Calu3 (cell line): Measurements from ENCODE around the gene NEK6. TPM values are rescaled to one million over a fixed set of nuclear protein-coding genes. Genes with fewer than 3 reads are reported as not detected.

Experiments used
- BruUV-seq: library from RNA; stranded (reverse); fragments of 400-500 nt; replicated peaks from 2 replicates; lab custom pipeline; 2021; lab: Mats Ljungman, UMichigan
- CTCF ChIA-PET: fragments of 300-600 bp; sonication (Branson Sonifier 250); formaldehyde crosslinking; loops from one replicate; lab custom pipeline; 2022; ENCODE audit warnings: antibody characterized with exemption; lab: Charles Lee
- DNase-seq: peaks from one replicate; pipeline ENCODE4 v3.0.0; 2022
- H3K27ac Mint-ChIP-seq: one replicate; pipeline ENCODE4 v1.8.0; 2022; ENCODE audit warnings: mixed read lengths; ENCODE audit not compliant: unreplicated experiment
- H3K27me3 Mint-ChIP-seq: one replicate; pipeline ENCODE4 v1.8.0; 2022; ENCODE audit warnings: mixed read lengths; ENCODE audit not compliant: unreplicated experiment
- H3K36me3 Mint-ChIP-seq: one replicate; pipeline ENCODE4 v1.8.0; 2022; ENCODE audit warnings: mild to moderate bottlenecking, moderate library complexity, mixed read lengths; ENCODE audit not compliant: insufficient read depth, unreplicated experiment
- H3K4me1 Mint-ChIP-seq: one replicate; pipeline ENCODE4 v1.8.0; 2022; ENCODE audit warnings: mild to moderate bottlenecking, low read depth, mixed read lengths; ENCODE audit not compliant: unreplicated experiment
- H3K4me3 Mint-ChIP-seq: one replicate; pipeline ENCODE4 v1.8.0; 2022; ENCODE audit warnings: mild to moderate bottlenecking, low read depth, moderate library complexity, mixed read lengths; ENCODE audit not compliant: unreplicated experiment
- H3K9me3 Mint-ChIP-seq: one replicate; pipeline ENCODE4 v1.8.0; 2022; ENCODE audit warnings: low read depth, mixed read lengths; ENCODE audit not compliant: unreplicated experiment
- CTCF ChIP-seq: fragments of 200-600 bp; IDR thresholded peaks from one replicate; pipeline ENCODE4 v1.8.0; 2022; ENCODE audit warnings: antibody characterized with exemption; ENCODE audit not compliant: unreplicated experiment
- intact Hi-C: fragments of 100-400 bp; cut with micrococcal nuclease; formaldehyde crosslinking; loops from one replicate; pipeline ENCODE4 v1.10.0; 2022; ENCODE audit not compliant: unreplicated experiment
- total RNA-seq: library from RNA; stranded (reverse); gene quantifications from 2 replicates; pipeline ENCODE4 v1.2.3, GENCODE V29; 2022

Gene NEK6
- total RNA-seq, 1 experiment from 2014 or later = 43.0 TPM

- no TSS peak for BruUV-seq
- no peak for DNase-seq
- peaks cover 34% of the 10 kb centered on the region for H3K4me1 Mint-ChIP-seq
- H3K27me3 Mint-ChIP-seq = no peaks in the 10 kb centered on the region
- H3K36me3 Mint-ChIP-seq = peaks cover 28% of the 10 kb centered on the region
- peak overlapping the region; percentile 90 for H3K27ac Mint-ChIP-seq
- intact Hi-C loops = no loop called here
- no peaks in the 10 kb centered on the region for H3K9me3 Mint-ChIP-seq
- CTCF ChIA-PET = no interaction called here
- H3K4me3 Mint-ChIP-seq = no peak overlapping the region
- TF ChIP-seq CTCF = no peak
Measured at GRCh38 chr9:124283228-124283814, 25.6 kb downstream of the NEK6 start.

GRCh38 chr9:124284237-124284831, 26.6 kb downstream of the NEK6 start:
- no peak overlapping the region for H3K4me3 Mint-ChIP-seq
- H3K9me3 Mint-ChIP-seq = no peaks in the 10 kb centered on the region
- H3K36me3 Mint-ChIP-seq = peaks cover 33% of the 10 kb centered on the region
- H3K27ac Mint-ChIP-seq = peak overlapping the region; percentile 36
- intact Hi-C loops = no loop called here
- CTCF ChIA-PET = interaction anchor here (0.7 kb wide), 1 partner anchor 181 kb away, joined by 3 read pairs; no protein-coding TSS in a partner anchor
- BruUV-seq = no TSS peak
- peaks cover 32% of the 10 kb centered on the region for H3K4me1 Mint-ChIP-seq
- no peak for TF ChIP-seq CTCF
- DNase-seq = no peak
- no peaks in the 10 kb centered on the region for H3K27me3 Mint-ChIP-seq

GRCh38 chr9:124284940-124285441, 27.2 kb downstream of the NEK6 start:
- Mint-ChIP-seq H3K4me1 (peaks cover 26% of the 10 kb centered on the region), H3K4me3 (no peak overlapping the region), H3K27me3 (no peaks in the 10 kb centered on the region), H3K27ac (peak overlapping the region; percentile 36), H3K9me3 (no peaks in the 10 kb centered on the region), H3K36me3 (peaks cover 34% of the 10 kb centered on the region)
- no peak for DNase-seq
- CTCF ChIA-PET = interaction anchor here (0.7 kb wide), 1 partner anchor 181 kb away, joined by 3 read pairs; no protein-coding TSS in a partner anchor
- intact Hi-C loops = no loop called here
- BruUV-seq = no TSS peak
- TF ChIP-seq CTCF = no peak

DNA sequence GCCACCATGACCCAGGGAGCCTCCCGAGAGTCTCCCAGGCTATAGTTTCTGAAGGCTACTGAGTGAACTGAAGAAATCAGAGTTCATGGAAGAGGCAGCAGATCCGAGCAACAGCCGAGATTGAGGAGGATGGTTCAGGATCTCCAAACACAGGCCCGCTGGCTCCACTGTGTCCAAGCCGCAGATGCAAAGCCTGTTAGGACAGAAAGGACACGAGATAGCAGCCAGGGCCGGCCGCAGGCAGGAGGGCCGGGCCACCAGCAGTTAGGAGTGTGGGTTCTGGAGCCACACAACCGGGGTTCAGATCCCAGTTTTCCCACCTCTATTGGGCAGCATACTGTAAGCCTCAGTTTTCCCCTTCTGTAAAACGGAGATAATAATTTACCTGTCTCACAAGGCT, 27.7 kb downstream of the NEK6 start:
- Mint-ChIP-seq H3K4me3 (no peak overlapping the region), H3K4me1 (peaks cover 24% of the 10 kb centered on the region), H3K27ac (peak overlapping the region; percentile 36), H3K9me3 (no peaks in the 10 kb centered on the region), H3K36me3 (peaks cover 34% of the 10 kb centered on the region), H3K27me3 (no peaks in the 10 kb centered on the region)
- BruUV-seq = no TSS peak
- CTCF ChIA-PET = interaction anchor here (1.0 kb wide), 1 partner anchor 159 kb away, joined by 3 read pairs; no protein-coding TSS in a partner anchor
- no peak for DNase-seq
- intact Hi-C loops = no loop called here
- TF ChIP-seq CTCF = no peak
